GM19372 (cell line): Measurements from ENCODE around the gene SH3RF1.
A peak's percentile ranks its signal among the peaks of the same experiment; 100 is the strongest.
"Not testable (repeated sequence)": the region's sequence is repeated elsewhere in the genome, so short reads cannot be mapped to it uniquely, and the experiment has no call there.

Source experiments
- ATAC-seq: cut with Tn5 transposase; IDR thresholded peaks from one replicate; pipeline ENCODE4 v1.9.1; 2021; ENCODE audit warnings: mild to moderate bottlenecking, low read depth, moderate library complexity; ENCODE audit not compliant: unreplicated experiment

The SH3RF1 gene

DNA sequence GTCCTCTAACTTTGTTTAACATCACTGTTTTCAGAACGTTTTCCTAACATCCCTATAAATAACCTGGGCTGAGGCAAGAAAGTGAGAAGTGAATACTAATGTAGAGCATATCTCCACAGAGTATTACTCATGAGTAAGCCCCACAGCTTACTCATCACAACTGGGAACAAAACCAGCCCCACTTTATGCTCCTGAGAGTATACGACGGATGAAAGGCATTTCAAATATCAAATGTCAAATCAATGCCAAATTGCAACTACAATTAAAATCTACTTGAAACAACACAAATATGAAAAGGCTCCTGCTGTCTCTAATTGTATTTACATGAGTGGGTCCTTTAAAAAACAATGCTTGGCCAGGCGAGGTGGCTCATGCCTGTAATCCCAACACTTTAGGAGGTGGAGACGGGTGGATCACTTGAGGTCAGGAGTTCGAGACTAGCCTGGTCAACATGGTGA lies 41.2 kb downstream of the SH3RF1 start:
- no peak for ATAC-seq

DNA sequence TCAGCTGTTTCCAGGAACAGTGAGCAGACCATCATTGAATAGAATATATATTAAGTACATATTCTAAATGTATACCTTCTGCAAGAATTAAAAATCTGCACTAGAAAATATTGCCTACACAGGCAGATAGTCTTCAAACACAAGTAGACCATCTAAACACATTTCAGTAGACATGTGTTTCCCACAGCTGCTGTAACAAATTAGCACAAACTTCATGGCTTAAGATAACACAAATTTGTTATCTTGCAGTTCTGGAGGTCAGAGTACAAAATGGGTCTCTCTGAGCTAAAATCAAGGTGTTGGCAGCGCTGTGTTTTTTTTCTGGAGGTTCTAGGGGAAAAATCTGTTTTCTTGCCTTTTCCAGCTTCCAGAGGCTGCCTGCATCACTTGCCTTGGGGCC lies 42.7 kb downstream of the SH3RF1 start:
- no peak for ATAC-seq

DNA sequence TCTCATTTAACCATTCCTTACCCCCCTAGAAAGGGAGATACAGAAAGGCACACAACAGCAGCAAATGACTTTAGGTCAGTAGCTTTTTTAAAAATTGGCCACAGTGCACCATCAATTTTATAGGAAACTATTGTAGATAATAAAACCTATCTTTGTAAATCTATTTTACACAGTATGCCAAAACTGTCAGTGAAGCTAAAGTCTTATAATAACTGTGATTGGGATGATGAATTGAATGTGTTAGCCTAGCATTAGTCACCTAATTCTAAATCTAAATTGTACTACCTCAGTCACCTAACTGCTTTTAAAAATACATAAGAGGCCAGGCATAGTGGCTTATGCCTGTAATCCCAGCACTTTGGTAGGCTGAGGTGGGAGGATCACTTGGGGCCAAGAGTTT lies 44.2 kb downstream of the SH3RF1 start:
- no peak for ATAC-seq

DNA sequence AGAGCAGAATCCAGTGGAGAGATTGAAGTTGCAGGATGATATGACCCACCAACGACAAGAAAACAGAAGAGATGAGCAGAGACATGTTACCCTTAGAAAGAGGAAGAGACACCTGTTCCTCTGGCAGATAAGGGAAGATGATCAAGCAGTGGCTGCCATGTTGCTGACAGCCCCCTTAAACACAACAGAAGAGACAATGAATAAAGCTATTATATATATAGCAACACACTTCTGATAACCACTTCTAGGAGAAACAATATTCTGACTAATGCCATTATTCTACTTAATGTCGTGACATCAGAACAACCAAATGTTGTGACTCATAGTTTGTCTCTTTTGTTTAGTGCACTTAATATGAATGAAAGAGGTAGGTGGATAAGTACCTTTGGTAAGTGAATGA lies 44.9 kb downstream of the SH3RF1 start:
- no peak for ATAC-seq

DNA sequence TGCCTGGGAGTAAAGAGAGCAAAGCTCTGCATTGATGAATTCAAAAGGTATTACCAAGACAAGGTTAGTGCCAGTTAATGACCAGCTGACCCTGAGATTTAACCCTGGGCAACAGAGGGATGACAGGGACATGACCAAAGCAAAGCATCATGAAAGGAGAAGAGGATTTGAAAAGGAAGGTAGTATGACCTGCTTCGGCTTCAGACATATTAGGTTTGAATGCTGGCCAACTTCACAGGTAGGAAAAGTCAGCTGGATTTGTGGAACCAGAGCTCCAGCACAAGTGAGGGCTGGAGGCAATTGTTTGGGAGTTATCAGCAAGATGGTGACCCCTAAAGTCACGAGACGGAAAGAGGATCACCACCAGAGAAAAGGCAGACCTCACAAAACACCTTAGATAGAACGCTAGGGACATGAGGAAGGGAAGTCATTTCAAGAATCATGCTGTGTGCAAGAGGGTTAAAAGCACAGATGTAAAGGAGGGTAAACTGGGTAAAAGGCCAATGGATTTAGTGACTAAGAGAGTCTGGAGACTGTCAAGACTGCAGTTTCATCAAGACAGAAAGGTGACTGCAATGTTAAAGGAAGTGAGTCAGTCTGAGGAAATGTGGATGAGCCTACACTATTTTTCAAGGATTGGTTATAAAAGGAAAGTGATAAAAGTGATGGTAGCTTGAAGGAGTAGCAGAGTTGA lies 45.6 kb downstream of the SH3RF1 start:
- no peak for ATAC-seq

GRCh38 chr4:169222761-169223160 lies 48.0 kb downstream of the SH3RF1 start:
- no peak for ATAC-seq

DNA sequence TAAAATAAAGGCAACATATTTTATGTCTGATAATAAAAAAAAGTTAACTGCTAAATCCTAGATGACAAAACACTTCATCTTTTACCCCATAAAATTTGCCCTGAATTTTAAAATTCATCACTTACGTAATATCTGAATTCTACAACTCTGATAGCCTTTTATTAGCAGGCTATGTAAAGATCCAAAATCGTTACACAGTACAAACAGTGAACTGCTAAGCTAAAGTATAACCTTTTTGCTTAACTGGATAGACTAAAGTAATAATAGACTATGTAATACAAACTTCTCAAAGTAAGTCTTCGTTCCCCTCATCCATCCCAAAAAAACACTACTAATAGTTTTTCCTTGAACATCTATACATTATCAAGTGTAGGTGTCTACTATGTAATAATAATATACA lies 49.1 kb downstream of the SH3RF1 start:
- ATAC-seq: no peak

GRCh38 chr4:169220854-169221411 lies 49.8 kb downstream of the SH3RF1 start:
- ATAC-seq: no peak

DNA sequence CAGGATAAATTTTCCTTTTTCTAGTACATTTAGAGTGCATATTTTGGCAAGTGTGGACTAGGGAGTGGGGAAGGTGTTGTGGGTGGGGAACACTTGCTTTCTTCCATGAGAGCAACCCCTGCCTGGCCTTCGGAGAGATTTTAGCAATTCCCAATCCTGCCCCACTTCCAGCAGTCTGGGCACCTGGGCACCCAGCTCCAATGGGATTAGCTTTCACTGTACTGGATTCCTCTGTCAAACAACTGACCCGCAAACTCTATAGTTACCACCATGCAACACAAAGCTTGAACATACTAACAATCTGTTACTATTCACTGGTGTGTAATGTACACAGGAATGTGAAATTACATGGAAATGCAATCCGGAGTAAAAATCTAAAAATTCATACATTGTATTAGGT lies 50.3 kb downstream of the SH3RF1 start:
- ATAC-seq: no peak

- no peak for ATAC-seq
These were observed 51.3 kb downstream of the SH3RF1 start for GRCh38 chr4:169219440-169219839.

DNA sequence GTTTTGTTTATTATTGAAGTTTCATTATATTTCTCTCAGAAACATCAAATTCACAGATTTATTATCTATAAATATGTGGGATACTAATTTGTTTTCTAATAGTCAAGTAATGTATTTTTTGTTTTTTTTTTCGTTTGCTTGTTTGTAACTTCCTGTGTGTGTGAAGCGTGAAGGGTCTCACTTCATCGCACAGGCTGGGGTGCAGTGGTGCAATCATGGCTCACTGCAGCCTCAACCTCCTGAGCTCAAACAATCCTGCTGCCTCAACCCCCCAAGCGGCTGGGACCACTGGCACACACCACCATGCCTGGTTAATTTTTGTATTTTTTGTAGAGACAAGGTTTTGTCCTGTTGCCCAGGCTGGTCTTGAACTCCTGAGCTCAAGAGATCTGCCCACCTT lies 55.1 kb downstream of the SH3RF1 start:
- ATAC-seq: no peak

- no peak for ATAC-seq
These were observed 57.8 kb downstream of the SH3RF1 start for GRCh38 chr4:169212981-169213380.

DNA sequence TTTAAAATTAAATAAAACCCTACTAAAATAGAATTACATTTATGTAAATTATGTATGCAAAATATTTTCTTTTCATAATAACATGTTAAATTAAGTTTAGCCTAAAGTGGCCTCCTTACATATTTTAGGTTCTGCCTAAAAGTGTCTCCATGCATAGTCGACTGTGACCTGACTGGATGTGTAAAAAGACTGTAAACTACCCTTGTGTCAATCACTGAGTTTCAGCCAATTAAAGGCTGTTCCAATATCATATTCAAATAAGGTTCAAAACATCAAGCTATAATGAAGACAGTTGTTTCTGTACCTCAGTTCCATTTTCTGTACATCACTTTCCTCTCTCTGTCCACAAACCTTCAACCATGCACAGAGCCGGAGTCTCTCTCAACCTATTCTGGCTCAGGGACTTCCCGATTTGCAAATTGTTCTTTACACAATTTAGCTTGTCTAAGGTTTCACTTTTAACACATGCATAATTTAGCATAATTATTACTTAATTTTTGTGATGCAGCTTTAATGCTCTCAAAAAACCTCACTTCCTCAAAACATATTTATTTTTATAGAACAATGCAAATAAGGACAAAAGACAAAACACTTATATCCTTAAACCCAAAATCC lies 60.1 kb downstream of the SH3RF1 start:
- ATAC-seq: peak; percentile 83

DNA sequence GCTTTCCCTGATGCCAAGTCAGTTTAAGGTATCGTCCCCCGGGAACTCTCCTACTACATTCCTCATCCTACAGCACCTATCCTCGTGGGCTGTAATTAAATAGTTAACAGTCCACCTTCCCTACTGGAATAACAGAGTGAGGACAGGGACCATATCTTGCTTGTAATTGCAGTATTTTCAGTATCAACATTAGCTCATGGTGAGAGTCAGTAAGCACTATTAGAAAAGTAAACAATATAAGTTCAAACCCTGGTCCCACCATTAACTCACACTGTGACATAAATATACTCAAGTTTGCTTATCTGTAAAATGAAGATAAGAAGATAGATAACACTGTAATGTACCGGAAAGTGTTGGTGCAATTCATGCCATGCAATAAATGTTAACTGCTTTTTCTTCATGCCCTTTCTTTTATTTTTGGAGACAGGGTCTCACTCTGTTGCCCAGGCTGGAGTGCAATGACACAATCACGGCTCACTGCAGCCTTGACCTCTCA lies 61.3 kb downstream of the SH3RF1 start:
- ATAC-seq: no peak

DNA sequence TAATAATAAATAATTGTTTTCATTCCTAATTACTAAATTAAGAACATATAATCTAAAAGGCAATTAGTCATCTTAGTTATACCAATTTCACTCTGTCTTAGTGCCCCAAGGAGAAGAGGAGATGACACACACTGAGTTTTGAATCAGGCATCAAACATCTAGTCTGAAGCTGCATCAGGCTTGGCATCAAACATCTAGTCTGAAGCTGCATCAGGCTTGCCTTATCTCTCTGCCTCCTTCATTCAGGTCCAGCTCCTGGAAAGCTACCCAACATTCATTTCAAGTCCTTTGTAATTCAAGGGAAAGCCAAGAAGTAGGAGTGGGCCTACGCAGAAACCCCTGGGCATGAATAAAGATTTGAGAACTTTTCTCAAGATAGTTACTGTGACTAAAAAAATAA lies 62.2 kb downstream of the SH3RF1 start:
- ATAC-seq: no peak

DNA sequence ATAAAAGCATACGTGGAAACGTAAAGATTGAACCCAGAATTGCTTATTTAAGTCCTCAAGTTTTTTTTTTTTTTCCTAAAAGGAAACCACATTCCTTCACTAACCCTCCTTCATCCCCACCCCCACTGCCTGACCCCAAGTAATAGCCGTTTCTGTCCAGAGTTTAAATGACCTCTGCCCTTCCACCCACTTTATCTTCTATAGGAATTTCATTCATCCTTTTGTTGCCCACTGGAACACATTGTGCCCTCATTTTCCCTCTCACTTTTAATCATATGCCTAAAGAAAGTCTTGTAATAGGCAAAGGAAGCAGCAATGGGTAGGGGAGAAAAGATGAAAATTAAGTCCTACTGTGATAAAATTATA lies 62.7 kb downstream of the SH3RF1 start:
- ATAC-seq: no peak

GRCh38 chr4:169207436-169208089 lies 63.2 kb downstream of the SH3RF1 start:
- no peak for ATAC-seq

DNA sequence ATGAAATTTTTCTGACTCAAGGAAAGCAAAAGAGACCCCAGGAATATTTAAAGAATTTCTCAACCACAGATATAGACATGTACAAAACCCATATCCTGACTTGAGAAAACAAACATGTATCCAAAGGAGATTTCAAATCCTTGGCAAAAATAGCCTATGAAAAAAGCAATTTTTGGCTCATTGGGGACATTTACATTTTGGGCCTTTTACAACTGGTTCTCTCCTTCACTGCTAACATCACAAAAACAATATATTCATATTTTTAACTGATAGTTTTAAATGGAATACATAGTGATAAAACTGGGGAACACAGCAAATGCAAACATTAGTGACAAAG lies 65.0 kb downstream of the SH3RF1 start:
- ATAC-seq: no peak

DNA sequence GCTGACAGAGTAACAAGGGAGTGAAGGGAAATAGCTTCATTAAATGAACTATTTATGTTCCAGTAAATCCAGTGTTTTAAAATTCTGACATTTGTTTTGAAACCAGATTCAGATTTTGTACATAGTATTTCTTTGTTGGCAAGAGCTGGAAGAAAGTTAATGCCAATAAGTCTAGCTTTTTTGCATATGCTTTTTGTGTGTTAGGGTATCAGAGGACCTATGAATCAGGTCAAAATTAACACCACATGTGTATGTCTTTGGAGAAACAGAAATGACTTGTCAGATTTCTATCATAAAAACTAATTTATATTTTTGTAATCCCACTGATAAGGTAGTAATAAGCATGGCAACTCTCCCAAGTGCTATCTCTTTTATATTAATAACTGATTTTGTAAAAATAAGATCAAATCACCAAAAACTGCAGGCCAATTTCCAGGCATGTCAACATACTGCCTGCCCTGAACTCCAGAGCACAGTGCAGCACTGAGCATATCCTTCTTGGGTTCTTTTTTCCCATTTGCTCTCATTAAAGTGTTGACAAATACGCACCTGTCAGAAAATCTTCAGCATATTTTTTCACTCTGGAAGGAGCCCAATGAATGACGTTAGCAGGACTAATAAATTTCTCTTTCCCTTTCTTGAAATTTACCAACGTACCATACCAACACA lies 65.5 kb downstream of the SH3RF1 start:
- ATAC-seq: no peak

DNA sequence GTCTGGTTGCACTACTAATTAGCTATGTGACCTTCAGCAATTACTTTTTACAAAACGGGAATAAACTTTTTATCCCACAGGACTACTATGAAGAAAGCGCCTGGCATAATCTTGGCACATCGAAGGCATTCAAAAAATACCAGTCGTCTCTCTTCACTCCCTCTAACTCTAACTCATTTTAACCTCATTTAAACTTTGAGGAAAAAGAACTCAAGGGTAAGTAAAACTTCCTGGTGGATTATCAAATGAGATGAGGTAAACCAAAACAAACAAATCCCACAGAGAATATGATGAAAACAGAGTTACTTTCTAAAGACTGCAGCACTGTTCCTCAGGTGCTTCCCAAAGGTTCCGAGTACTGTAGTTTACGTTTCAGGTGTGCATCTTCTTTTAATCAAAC lies 66.9 kb downstream of the SH3RF1 start:
- ATAC-seq: no peak

DNA sequence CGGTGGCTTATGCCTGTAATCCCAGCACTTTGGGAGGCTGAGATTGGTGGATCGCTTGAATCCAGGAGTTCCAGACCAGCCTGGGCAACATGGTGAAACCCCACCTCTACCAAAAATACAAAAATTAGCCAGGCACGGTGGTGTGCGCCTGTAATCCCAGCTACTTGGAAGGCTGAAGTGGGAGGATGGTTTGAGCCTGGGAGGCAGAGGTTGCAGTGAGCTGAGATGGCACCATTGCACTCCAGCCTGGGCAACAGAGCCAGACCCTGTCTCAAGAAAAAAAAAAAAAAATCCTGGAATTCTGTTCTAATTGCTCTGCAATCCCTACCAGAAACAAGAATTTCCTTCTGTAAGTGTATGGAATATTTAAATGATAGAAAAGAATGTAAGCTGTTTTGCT lies 67.5 kb downstream of the SH3RF1 start:
- ATAC-seq: not testable (repeated sequence)
